ENCODE data around the gene SDHAF2. TPM values are rescaled to one million over a fixed set of nuclear protein-coding genes. Genes with fewer than 3 reads are reported as not detected.

The SDHAF2 gene
- total and polyA plus RNA-seq, 4 donors, result 25.5 to 46.9 (median 30.2) TPM

DNA sequence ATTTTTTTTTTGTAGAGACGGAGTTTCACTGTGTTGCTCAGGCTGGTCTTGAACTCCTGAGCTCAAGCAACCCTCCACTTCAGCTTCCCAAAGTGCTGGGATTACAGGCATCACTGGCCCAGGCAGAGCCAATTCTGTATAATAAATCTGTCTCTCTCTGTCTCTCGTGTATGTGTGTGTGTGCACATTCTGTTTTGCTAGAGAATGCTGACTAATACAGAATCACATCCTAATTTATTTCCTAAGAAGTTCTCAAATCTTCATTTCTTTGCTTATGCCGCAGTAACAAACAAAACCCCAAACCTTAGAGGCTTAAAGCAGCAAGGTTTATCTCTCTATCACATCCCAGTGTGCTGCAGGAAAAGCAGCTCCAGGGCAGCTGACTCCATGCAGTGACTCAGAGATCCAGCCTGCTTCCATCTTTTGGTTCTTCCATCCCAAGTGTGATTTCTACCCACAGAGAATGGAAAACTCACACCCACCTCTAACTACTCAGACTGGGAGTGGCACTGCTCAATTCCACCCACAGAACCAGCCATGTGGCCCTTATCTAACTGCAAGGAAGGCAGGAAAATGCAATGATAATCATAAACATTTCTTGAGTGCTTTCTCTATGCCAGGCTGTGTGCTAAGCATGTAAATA lies 43.6 kb downstream of the SDHAF2 start:
- H3K9me3 ChIP-seq (ENCODE audit: control insufficient read depth in 4 of 4, low read length in 3 of 4), result no peaks in the 10 kb centered on the region
- H3K27me3 ChIP-seq (ENCODE audit: control insufficient read depth in 4 of 4, insufficient read depth in 4 of 4, low read length in 3 of 4), result no peaks in the 10 kb centered on the region
- WGBS, result 91% methylated on average over 3 of the region's 3 CpGs
- TF ChIP-seq, protein P1, sequence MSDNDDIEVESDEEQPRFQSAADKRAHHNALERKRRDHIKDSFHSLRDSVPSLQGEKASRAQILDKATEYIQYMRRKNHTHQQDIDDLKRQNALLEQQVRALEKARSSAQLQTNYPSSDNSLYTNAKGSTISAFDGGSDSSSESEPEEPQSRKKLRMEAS (IDR thresholded peaks at IDR 0.05), result no peak
- TF ChIP-seq SP1 (IDR thresholded peaks at IDR 0.05) (no peak), HNF4G (IDR thresholded peaks at IDR 0.05) (no peak), GABPA (IDR thresholded peaks at IDR 0.05 in 1 of 2, conservative IDR thresholded peaks at IDR 0.05 in 1 of 2) (no peak), NR2F2 (IDR thresholded peaks at IDR 0.05) (no peak), FOXA2 (IDR thresholded peaks at IDR 0.05) (no peak), RAD21 (IDR thresholded peaks at IDR 0.05) (no peak), JUND (IDR thresholded peaks at IDR 0.05) (no peak), EGR1 (IDR thresholded peaks at IDR 0.05; ENCODE audit: low read depth in 2 of 2) (no peak)
- TF ChIP-seq, protein P2, sequence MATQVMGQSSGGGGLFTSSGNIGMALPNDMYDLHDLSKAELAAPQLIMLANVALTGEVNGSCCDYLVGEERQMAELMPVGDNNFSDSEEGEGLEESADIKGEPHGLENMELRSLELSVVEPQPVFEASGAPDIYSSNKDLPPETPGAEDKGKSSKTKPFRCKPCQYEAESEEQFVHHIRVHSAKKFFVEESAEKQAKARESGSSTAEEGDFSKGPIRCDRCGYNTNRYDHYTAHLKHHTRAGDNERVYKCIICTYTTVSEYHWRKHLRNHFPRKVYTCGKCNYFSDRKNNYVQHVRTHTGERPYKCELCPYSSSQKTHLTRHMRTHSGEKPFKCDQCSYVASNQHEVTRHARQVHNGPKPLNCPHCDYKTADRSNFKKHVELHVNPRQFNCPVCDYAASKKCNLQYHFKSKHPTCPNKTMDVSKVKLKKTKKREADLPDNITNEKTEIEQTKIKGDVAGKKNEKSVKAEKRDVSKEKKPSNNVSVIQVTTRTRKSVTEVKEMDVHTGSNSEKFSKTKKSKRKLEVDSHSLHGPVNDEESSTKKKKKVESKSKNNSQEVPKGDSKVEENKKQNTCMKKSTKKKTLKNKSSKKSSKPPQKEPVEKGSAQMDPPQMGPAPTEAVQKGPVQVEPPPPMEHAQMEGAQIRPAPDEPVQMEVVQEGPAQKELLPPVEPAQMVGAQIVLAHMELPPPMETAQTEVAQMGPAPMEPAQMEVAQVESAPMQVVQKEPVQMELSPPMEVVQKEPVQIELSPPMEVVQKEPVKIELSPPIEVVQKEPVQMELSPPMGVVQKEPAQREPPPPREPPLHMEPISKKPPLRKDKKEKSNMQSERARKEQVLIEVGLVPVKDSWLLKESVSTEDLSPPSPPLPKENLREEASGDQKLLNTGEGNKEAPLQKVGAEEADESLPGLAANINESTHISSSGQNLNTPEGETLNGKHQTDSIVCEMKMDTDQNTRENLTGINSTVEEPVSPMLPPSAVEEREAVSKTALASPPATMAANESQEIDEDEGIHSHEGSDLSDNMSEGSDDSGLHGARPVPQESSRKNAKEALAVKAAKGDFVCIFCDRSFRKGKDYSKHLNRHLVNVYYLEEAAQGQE (IDR thresholded peaks at IDR 0.05), result no peak
- H3K27ac ChIP-seq (ENCODE audit: low read depth in 1 of 2, low read length in 2 of 2), result no peak overlapping the region
- H3K4me3 ChIP-seq (ENCODE audit: low read depth in 1 of 3, low read length in 3 of 3), result no peak overlapping the region
- DNase-seq (ENCODE audit: low spot score), result no peak
- H3K9ac ChIP-seq (ENCODE audit: low read depth in 1 of 2, low read length in 2 of 2), result no peak overlapping the region
- peaks cover 3 to 13% (median 9%) of the 10 kb centered on the region in 4 donors for H3K4me1 ChIP-seq (ENCODE audit: control insufficient read depth in 4 of 4, insufficient read depth in 4 of 4, low read length in 3 of 4)
- H3K36me3 ChIP-seq (ENCODE audit: control insufficient read depth in 4 of 4, insufficient read depth in 3 of 4, low read depth in 1 of 4, low read length in 3 of 4), result peaks cover 0 to 3% (median 2%) of the 10 kb centered on the region in 4 donors

DNA sequence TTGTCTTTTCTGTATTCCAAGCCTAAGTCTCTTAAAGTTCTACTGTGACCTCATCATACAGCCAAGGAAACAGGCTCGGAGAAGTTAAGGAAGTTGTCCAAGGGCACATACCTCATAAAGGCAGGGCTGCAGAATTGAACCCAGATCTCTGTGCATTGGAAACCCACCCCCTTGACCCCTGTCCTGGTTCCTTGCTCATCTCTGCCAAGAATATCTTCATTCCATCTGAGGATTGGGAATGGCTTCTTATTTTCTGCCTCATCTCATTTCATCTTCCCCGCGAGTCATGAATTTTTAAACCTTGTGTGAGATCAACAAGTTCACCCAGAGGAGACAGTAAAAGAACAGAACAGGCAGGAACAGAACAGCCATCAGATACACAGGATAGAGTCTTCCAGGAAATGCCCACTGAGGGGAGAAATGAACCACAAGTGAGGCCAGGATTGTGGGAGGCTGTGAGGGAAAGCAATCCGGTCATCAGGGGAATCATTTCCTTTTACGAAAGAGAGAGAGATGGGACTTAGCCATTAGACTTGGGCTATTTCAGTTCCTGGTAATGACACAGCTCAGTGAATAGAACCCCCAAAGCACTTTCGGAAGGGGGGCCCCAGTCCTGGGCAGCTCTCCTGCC lies 44.2 kb downstream of the SDHAF2 start:
- Histone ChIP-seq H3K27ac (ENCODE audit: low read depth in 1 of 2, low read length in 2 of 2) (no peak overlapping the region), H3K4me1 (ENCODE audit: control insufficient read depth in 4 of 4, insufficient read depth in 4 of 4, low read length in 3 of 4) (peaks cover 3 to 17% (median 11%) of the 10 kb centered on the region in 4 donors), H3K9ac (ENCODE audit: low read depth in 1 of 2, low read length in 2 of 2) (no peak overlapping the region), H3K36me3 (ENCODE audit: control insufficient read depth in 4 of 4, insufficient read depth in 3 of 4, low read depth in 1 of 4, low read length in 3 of 4) (peaks cover 0 to 3% (median 1%) of the 10 kb centered on the region in 4 donors), H3K9me3 (ENCODE audit: control insufficient read depth in 4 of 4, low read length in 3 of 4) (no peaks in the 10 kb centered on the region), H3K4me3 (ENCODE audit: low read depth in 1 of 3, low read length in 3 of 3) (no peak overlapping the region), H3K27me3 (ENCODE audit: control insufficient read depth in 4 of 4, insufficient read depth in 4 of 4, low read length in 3 of 4) (no peaks in the 10 kb centered on the region)
- 95% methylated on average over 6 of the region's 6 CpGs for WGBS
- no peak for TF ChIP-seq JUND (IDR thresholded peaks at IDR 0.05)
- no peak for TF ChIP-seq RAD21 (IDR thresholded peaks at IDR 0.05)
- no peak for TF ChIP-seq NR2F2 (IDR thresholded peaks at IDR 0.05)
- no peak for TF ChIP-seq FOXA2 (IDR thresholded peaks at IDR 0.05)
- TF ChIP-seq TAF1 (conservative IDR thresholded peaks at IDR 0.05), result no peak
- TF ChIP-seq, protein P3, sequence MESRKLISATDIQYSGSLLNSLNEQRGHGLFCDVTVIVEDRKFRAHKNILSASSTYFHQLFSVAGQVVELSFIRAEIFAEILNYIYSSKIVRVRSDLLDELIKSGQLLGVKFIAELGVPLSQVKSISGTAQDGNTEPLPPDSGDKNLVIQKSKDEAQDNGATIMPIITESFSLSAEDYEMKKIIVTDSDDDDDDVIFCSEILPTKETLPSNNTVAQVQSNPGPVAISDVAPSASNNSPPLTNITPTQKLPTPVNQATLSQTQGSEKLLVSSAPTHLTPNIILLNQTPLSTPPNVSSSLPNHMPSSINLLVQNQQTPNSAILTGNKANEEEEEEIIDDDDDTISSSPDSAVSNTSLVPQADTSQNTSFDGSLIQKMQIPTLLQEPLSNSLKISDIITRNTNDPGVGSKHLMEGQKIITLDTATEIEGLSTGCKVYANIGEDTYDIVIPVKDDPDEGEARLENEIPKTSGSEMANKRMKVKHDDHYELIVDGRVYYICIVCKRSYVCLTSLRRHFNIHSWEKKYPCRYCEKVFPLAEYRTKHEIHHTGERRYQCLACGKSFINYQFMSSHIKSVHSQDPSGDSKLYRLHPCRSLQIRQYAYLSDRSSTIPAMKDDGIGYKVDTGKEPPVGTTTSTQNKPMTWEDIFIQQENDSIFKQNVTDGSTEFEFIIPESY (IDR thresholded peaks at IDR 0.05), result no peak
- no peak for TF ChIP-seq GABPA (IDR thresholded peaks at IDR 0.05 in 1 of 2, conservative IDR thresholded peaks at IDR 0.05 in 1 of 2)
- TF ChIP-seq SP1 (IDR thresholded peaks at IDR 0.05), result no peak
- TF ChIP-seq RXRA (IDR thresholded peaks at IDR 0.05), result no peak
- no peak for TF ChIP-seq YY1 (IDR thresholded peaks at IDR 0.05)
- TF ChIP-seq EGR1 (IDR thresholded peaks at IDR 0.05; ENCODE audit: low read depth in 2 of 2), result no peak
- no peak for DNase-seq (ENCODE audit: low spot score)
